Lower lobe of right lung (tissue), 2 donors: Measurements from ENCODE around the gene MLN. TPM values are rescaled to one million over a fixed set of nuclear protein-coding genes. Genes with fewer than 3 reads are reported as not detected.

Experiments used
- ATAC-seq, 2 donors: fragments of 200-7000 bp; cut with Tn5 transposase; one replicate each; pipeline ENCODE4 v1.9.1; 2020 to 2022; ENCODE audit warnings: mild to moderate bottlenecking in 2 of 2, moderate library complexity in 2 of 2
- DNase-seq: peaks from one replicate; pipeline ENCODE4 v3.0.0-alpha.2; 2020
- H3K27ac ChIP-seq: fragments of 200-600 bp; one replicate; pipeline ENCODE4 v1.8.0; 2022
- H3K27me3 ChIP-seq: fragments of 200-600 bp; one replicate; pipeline ENCODE4 v1.8.0; 2022; ENCODE audit warnings: low read depth
- H3K36me3 ChIP-seq: fragments of 200-600 bp; one replicate; pipeline ENCODE4 v1.8.0; 2022; ENCODE audit warnings: mild to moderate bottlenecking
- H3K4me1 ChIP-seq: fragments of 200-600 bp; one replicate; pipeline ENCODE4 v1.8.0; 2022
- H3K4me3 ChIP-seq: fragments of 200-600 bp; one replicate; pipeline ENCODE4 v1.8.0; 2022; ENCODE audit warnings: mild to moderate bottlenecking
- H3K9me3 ChIP-seq: fragments of 200-600 bp; one replicate; pipeline ENCODE4 v1.8.0; 2022
- intact Hi-C: fragments of 100-400 bp; cut with DNase I; formaldehyde crosslinking; loops from one replicate; pipeline ENCODE4 v1.11.0; 2022
- total RNA-seq: library from RNA; stranded (reverse); fragmentation: NEBNext Ultra II Directional; extraction: Animal tissue kit (Norgen Biotek cat#: 25700); gene quantifications from one replicate; pipeline ENCODE4 v1.2.1, GENCODE V29; 2021
- TF ChIP-seq, protein P1 (sequence below): fragments of 200-600 bp; IDR thresholded peaks from one replicate; pipeline ENCODE4 v1.8.0; 2022; ENCODE audit warnings: antibody characterized with exemption, mild to moderate bottlenecking
- donor health status: DM: no; HTN: yes; CAD: no; lungs with severe emphysema.

Gene MLN
- total RNA-seq, 1 donor from 2014 or later = not detected

DNA sequence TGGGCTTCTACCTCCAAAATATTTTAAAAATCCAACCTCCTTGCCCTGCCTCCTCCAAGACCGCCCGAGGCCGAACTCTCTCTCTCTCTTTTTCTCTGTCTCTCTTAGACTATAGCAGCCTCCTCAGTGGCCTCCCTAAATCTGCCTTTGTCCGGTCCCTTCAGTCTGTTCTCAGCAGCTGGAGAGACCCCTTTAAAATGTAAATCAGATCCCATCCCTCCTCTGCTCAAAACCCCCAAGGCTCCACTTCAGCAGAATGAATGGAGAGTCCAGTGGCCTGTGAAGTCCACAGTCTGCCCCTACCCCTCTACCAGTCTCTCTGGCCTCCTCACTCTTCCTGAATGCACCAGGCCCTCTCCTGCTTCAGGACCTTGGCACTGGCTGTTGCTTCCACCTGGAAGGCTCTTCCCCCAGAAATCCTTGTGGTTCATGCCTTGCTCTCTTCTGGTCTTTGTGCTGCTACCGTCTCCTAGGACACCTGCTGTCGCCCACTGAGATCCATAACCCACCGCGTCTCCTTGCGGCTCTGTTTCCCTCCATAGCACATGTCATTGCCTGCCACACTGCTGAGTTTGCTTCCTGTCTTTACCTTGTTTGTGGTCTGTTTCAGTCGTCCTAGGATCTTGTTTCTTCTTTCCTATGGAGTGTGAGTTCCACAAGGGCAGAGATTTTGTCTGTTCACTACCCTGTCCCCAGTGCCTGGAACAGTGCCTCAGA is 6.0 kb downstream of the MLN start:
- H3K9me3 ChIP-seq = no peaks in the 10 kb centered on the region
- no peaks in the 10 kb centered on the region for H3K4me1 ChIP-seq
- TF ChIP-seq, protein P1, sequence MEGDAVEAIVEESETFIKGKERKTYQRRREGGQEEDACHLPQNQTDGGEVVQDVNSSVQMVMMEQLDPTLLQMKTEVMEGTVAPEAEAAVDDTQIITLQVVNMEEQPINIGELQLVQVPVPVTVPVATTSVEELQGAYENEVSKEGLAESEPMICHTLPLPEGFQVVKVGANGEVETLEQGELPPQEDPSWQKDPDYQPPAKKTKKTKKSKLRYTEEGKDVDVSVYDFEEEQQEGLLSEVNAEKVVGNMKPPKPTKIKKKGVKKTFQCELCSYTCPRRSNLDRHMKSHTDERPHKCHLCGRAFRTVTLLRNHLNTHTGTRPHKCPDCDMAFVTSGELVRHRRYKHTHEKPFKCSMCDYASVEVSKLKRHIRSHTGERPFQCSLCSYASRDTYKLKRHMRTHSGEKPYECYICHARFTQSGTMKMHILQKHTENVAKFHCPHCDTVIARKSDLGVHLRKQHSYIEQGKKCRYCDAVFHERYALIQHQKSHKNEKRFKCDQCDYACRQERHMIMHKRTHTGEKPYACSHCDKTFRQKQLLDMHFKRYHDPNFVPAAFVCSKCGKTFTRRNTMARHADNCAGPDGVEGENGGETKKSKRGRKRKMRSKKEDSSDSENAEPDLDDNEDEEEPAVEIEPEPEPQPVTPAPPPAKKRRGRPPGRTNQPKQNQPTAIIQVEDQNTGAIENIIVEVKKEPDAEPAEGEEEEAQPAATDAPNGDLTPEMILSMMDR = no peak
- no peaks in the 10 kb centered on the region for H3K36me3 ChIP-seq
- no peak for ATAC-seq
- no peak overlapping the region for H3K27ac ChIP-seq
- DNase-seq = no peak
- peaks cover 10% of the 10 kb centered on the region for H3K27me3 ChIP-seq
- intact Hi-C loops = no loop called here
- no peak overlapping the region for H3K4me3 ChIP-seq

DNA sequence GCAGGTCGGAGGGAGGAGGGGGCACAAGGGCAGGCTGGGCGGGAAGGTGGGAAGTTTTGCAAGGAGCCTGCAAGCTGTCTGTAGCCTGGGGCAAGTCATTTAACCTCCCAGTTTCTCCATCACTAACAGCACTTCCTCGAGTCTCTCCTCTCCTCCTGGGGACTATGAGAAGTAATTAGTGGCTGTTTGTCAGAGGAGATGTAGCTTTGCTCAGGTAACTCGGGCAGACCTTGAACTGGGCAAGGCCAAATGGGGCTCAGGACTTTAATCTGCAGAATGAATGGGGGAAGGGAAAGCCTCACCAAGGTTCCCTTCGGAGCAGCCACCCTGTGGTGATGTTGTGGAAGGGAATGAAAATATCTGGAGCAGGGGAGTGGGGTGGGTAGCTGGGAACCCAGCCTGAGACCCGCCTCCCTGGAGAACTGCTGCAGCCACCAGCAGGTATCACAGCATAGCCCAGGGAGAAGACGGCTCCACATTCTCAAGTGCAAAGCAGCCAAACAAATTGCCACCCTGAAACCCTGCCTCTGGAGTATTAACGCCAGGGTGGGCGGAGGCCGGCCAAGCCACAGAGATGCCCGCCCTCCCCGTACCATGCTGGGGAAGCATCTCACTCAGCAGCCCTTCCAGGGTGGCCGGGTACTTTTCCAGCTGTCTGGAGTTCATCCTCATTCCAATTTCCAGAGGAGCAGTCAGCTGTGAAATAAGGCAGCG is 8.7 kb downstream of the MLN start:
- Histone ChIP-seq H3K36me3 (no peaks in the 10 kb centered on the region), H3K27ac (no peak overlapping the region), H3K4me1 (no peaks in the 10 kb centered on the region), H3K27me3 (peaks cover 9% of the 10 kb centered on the region), H3K4me3 (no peak overlapping the region), H3K9me3 (no peaks in the 10 kb centered on the region)
- intact Hi-C loops = no loop called here
- ATAC-seq (no peak), DNase-seq (no peak)
- TF ChIP-seq, protein P1 = no peak

DNA sequence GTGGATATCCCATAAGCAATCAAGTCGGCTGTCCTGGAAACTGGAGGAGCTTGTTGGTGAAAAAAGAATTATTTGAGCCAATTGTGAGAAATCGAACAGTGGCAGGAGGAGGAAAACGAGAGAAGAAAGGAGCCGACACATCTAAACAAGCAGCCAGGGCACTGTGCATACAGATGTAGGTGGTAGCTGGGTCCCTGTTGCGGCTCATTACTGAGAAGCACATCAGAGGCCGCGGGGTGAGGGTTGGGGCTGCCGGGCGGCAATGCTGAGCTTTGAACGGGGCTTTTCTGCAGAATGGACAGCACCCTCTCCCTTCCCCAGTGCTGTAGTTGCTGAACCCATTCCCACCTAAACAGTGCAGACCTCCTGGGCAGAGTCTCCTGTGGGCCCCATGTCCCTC is 10.8 kb downstream of the MLN start:
- TF ChIP-seq, protein P1 = no peak

DNA sequence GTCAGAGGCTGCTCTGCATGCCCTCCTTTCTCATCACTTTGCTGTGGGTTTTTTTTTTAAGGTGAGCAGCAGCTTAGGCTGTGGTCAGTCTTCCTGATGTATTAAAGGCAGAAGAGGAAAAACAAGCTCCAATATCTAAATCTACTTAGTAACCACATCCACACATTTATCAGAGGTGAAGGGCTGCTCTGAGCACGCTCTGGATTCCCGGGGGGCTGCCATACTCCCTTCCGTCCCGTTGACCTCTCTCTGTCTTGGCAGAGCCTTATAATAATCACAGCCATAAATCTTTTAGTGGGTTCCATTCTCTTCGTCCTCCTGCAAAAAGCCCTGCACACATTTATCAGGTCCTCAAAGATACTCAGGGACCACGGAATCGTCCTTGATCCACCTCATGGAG is 12.2 kb downstream of the MLN start:
- Histone ChIP-seq H3K36me3 (no peaks in the 10 kb centered on the region), H3K27ac (no peak overlapping the region)

More for the DNA sequence above, 10.8 kb downstream of the MLN start:
- Histone ChIP-seq H3K27me3 (peaks cover 9% of the 10 kb centered on the region), H3K36me3 (no peaks in the 10 kb centered on the region), H3K4me3 (no peak overlapping the region), H3K4me1 (peaks cover 7% of the 10 kb centered on the region), H3K27ac (no peak overlapping the region), H3K9me3 (no peaks in the 10 kb centered on the region)
- ATAC-seq (no peak), DNase-seq (no peak)
- intact Hi-C loops = no loop called here

DNA sequence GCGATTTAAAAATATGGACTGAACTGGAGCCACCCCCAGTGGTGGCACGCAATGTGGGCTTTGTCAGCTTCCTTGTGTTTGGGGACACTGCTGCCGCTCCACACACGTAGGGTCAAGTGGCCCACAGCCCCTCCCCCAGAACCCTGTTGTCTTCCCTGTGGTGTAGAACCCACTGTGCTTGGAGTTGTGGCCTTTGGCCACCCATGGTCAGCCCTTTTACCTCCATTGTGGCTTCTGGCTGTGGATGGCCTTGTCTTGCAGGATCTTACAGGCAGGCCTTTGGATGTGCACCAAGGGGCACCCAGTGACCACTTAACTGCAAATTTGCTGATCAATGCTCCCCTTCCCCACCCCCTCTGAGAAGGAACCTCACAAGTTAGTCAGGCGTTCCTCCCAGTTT is 12.9 kb downstream of the MLN start:
- intact Hi-C loops = no loop called here
- no peak overlapping the region for H3K27ac ChIP-seq
- no peaks in the 10 kb centered on the region for H3K27me3 ChIP-seq
- ATAC-seq (no peak), DNase-seq (no peak)
- no peaks in the 10 kb centered on the region for H3K9me3 ChIP-seq
- H3K4me1 ChIP-seq = peaks cover 27% of the 10 kb centered on the region
- peaks cover 5% of the 10 kb centered on the region for H3K36me3 ChIP-seq
- TF ChIP-seq, protein P1 = no peak
- no peak overlapping the region for H3K4me3 ChIP-seq

More for the DNA sequence above, 12.2 kb downstream of the MLN start:
- H3K27me3 ChIP-seq = peaks cover 5% of the 10 kb centered on the region
- no peak overlapping the region for H3K4me3 ChIP-seq
- DNase-seq = no peak
- no peaks in the 10 kb centered on the region for H3K9me3 ChIP-seq
- intact Hi-C loops = no loop called here
- H3K4me1 ChIP-seq = peaks cover 20% of the 10 kb centered on the region
- no peak for ATAC-seq
- TF ChIP-seq, protein P1 = no peak
